ENCODE measurements around the gene CLDN12.

The CLDN12 gene

DNA sequence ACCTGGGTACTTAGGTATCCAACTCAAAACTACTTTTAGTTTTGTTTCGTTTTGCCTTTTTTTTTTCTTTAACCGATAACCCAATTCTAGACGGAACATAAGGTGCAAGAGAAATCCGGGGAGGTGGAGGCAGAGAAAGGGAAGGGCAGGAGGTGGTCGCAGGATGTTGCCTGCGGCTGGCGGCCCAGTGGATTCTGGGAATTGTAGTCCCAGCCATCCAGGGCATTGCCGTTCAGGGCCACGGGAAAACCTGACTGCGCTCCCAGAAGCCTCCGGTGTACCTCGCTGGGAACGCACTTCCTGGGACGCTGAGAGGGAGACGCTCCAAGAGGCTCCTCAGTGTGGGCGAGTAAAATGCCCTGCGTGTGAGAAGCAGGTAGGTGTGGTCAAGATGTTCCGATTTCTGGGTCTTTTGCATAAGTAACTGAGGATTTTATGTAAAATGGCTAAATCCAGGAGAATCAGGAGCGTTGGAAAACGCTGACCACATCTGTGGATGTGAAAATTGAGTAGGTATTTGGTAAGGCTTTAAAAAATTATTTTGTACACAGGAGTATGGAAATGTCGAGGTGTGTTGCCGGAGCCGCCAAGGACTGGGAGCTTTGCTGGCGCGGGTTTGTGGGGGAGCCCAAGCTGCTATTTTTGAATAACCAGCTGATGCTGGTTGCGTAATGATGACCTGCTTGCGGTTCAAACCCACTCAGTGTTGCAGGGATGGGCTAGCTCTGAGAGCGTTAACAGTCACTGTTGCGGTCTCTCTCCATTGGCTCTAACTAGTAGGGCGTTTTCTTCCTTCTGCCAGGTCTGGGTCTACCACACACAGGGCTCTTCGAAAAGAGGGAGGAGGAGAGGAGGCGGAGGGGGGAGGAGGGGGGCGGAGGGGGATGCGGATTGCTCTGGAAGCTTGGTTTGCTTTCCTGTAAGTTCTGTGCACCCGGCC, at the start of gene CLDN12:
Gene CLDN12, plus strand, starts transcription at position 288 of the 940 bp plus-strand sequence. CDS start 9,216 bp downstream, outside the sequence.
- DNase-seq = peak; percentile 81 to 83

DNA sequence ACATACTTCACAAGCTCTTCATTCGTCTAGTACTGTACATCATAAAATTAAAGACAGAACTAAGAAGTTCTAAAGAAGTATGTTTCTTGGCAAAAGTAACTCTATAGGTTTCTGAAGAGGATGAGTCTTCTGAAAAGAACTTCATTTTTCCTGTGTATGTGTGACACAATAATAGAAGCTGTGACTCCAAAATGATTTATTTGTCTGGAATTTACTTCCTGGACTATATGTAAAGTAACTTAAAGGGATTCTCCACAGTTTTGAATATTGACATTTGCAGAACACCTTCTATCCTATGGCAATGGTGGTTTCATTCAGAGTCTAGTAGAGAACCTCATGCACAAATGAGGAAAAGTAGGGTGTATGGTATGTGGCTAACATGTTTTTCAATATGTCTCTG, 19.8 kb upstream of the CLDN12 start:
- DNase-seq = no peak

DNA sequence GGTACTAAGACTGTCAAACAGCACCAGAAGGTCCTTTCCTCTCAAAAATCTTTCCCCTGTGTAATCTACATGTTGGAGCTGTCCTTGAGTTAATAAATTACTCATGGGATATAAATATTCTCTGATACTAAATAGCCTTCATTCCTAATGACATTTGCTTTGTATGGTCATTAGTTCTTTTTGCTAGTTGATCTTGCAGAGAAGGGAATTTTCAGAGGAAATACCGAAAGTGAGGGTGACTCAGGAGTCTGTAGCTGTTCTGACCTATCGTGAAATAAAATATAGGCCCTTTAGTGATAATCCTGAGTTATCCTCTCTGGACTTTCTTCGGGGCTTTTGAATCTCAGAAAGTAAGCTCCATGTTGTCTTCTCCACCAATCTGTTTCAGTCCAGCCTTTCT, 19.4 kb upstream of the CLDN12 start:
- DNase-seq = no peak

DNA sequence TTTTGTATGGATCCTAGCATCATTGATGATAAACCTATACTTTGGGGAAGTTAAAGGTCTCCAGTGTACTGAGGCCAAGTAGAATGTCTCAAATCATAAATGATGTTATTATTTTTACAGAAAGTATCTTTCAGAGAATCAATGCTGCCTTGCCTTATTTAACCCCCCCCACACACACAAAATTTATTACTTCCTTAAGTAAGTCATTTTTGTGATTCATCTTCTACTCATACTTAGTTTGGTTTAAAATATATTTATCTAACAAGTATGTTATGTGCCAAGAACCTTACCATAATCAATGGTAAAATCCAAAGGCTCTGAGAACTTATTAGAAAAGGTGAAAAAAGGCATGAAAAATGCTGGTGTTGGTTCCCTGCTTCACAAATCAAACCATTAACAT, 18.8 kb upstream of the CLDN12 start:
- no peak for DNase-seq

DNA sequence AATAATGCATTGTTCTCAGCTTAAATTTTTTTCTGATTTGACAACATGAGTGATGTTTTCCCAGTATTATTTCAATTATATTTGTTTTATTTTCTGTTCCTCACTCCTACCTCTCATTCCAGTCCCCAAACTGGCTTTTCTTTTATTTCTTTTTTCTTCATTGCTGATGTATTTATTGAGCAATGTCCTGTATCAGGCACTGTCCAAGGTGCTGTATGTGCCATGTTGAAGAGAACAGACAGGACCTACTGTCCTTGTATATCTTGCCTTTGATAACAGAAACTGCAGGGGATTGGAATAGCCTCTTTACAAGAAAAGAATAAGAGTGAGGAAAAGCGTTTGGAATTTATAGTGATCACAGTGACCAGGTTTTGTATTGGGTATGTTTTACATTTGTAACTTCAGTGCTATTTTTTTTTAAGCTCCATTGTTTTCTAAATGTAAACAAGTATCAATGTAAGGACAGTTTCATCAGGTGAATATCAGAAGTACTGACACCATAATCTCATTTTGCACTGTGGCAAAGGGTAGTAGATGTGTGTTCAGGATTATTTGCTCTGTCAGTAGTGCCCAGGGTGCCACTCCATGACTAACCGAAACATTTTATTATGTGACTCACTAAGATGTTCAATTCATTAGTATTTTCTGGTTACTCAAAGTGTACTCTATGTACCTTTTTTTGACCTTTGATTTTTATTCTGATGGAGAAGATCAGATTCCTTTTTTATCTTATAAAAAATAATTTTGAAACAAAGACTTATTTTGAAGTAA, 15.6 kb upstream of the CLDN12 start:
- DNase-seq = no peak

DNA sequence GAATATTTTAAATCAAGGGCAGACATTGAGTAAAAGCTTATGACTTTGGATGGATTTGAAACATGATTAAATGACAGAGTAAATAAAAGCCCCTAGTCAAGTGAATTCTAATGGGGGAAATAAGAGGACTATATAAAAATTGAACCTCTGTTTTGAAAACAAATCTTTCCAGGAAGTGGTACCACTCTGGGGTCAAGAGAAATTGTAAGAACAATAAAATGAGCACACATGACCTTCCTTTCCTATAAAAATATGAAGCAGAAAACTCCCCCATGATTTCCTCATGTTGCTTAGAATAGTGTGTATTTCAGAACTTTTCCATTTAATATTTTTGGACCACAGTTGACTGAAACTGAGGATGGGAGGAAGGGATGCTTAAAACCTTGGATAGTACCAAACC, 12.3 kb upstream of the CLDN12 start:
- no peak for DNase-seq

DNA sequence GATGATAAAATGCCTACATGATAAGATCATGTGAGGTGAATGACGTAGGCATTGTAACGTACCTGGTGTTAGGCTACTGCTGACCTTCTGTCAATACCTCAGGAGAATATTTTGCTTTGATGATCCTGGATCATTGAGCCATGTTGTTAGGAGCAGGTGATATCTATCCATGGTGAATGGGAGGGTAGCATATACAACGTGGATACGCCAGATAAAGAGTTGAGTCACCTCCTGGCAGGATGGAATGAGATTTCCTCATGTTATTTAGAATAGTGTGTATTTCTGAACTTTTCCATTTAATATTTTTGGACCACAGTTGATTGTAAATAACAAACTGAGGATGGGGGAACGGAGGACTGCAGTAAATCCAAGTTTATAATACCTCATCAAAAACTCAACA, 11.8 kb upstream of the CLDN12 start:
- no peak for DNase-seq

DNA sequence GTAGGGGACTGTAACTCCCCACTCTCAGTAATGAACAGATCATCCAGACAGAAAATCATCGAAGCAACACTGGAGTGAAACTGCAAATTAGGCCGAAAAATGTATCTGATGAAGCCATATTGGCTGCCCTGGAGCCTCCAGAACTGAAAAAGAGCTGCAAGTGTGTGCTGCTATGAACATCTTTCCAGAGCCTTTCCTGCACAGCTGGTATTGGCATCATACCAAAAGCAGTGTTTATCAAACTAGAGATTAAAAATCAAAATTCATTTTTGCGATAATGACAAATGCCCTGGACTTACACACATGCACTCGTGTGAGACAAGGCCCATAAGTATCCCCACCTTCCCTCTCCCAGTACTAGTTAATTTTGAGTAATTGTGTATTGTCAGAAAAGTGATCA, 6.8 kb upstream of the CLDN12 start:
- no peak for DNase-seq

DNA sequence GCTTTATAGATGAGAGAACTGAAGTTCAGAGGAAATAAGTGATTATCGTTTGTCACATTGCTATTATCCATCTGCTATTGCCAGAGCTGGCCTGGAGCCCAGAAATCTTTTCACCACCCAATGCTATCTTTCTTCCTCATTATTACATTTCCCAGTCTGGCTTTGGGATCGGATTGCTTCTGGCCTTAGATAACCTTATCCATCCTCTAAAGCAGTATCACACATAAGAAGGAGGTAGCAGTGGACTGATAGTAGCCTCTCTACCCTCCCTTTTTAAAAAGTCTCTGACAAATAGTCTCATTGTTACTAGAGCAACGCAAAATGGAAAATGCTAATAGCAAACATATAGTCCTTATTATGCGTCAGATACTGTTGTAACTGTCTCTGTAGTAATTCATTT, 1.3 kb upstream of the CLDN12 start:
- DNase-seq = no peak

DNA sequence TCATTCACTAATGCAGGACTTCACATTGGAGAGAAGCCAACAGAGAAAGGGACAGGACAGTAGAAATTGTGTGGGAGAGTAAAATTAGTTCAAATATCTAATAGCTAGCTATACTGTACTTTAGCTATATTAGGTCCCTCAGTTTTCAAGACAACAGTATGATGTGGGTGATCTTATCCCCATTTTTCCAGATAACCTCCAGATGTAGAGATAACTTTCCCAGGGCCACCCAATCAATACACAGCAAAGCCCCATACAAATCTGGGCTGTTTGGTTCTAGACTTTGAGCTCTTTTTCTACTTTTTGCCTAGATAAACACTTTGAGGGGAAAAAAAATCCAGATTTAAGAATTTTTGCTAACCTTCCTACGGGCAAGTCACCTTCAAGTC, 482 bp upstream of the CLDN12 start:
- DNase-seq = no peak

DNA sequence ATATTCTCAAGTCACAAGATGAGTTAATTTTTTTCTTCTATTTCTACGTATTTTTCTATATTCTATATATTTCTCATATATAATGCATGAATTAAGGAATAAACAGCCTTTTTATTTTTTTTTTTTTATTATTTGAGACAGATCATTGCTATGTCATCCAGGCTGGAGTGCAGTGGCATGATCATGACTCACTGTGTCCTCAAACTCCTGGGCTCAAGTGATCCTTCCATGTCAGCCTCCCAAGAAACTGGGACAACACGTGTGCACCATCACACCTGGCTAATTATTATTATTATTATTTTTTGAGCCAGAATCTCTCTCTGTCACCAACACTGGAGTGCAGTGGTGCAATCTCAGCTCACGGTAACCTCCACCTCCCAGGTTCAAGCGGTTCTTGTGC, 1.5 kb downstream of the CLDN12 start:
- DNase-seq = no peak

DNA sequence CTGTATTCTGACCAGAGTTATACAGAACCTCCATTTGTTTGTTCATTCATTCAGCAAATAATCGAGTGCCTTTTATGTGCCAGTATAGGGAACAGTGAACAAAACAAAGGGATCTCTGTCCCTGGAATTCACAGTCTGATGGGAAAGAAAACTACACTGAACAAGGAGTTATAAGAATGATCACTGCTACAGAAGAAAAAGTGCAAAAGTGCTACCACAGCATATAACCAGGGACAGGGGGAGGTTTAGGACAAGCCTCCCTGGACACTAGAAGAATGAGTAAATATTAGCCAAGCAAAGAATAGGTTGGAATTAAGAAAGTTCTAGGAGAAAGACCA, 4.2 kb downstream of the CLDN12 start:
- DNase-seq = no peak

DNA sequence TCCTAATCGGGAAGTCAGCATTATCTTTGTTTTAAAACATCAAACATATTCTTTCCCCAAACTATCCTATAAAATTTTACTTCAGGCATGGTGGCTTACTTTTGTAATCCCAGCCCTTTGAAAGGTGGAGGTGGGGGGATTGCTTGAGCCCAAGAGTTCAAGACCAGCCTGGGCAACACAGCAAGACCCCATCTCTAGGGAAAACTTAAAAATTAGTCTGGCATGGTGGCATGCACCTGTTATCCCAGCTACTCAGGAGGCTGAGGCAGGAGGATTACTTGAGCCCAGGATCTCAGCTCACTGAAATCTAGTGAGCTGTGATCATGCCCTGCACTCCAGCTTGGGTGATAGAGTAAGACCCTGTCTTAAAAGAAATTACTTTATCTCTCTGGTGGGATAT, 4.9 kb downstream of the CLDN12 start:
- DNase-seq = no peak

DNA sequence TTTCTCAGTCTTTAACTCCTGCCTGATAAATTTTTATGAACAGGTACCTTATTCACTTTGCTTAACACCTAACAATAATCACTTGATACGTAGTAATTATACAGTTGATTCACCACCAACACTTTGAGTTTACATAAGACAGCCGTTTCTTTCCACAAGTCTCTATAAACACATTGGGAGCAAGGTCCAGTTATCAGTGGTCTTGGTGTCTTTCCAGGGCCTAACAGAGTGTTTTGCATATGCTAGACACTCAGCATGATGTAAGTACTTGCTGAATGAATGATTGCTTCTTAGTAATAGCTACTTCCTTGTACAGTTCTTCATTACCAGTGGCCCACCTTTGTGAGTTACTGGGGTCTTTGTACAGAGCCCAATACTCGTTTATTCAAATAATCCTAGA, 6.4 kb downstream of the CLDN12 start:
- DNase-seq = no peak

DNA sequence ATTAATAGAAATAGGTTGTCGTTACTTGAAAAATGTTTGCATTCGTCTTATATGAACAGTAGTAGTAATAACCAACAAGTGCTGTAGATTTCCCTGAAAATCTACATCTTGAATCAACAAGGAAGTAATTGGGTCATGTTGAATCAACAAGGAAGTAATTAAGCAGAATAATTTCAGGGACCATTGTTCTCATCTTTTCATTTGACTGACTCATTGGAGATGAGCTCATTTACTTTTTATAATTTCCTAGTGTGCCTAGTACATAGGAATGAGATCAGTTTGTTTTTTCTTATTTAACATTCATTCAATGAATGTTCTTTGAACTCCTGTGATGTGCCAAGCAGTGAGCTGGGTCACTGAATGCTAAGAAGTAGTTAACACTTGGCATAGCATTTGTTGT, 8.2 kb downstream of the CLDN12 start:
- DNase-seq = no peak

DNA sequence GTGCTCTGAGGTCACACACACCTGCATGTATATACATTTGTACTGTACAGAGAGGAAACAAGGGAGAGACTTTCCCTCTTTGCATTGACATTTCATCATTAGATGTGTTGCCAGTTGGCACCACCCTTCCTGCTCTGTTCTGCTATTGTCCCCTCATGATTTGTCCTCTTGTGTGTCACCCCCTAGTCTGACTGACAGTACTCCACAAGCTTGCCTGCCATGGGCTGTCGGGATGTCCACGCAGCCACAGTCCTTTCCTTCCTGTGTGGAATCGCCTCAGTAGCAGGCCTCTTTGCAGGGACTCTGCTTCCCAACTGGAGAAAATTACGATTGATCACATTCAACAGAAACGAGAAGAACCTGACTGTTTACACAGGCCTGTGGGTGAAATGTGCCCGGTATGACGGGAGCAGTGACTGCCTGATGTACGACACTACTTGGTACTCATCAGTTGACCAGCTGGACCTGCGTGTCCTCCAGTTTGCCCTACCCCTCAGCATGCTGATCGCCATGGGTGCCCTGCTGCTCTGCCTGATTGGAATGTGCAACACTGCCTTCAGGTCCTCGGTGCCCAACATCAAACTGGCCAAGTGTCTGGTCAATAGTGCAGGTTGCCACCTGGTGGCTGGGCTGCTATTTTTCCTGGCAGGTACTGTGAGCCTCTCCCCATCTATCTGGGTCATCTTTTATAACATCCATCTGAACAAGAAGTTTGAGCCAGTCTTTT, 9.4 kb downstream of the CLDN12 start:
- DNase-seq = peak in 1 of 2 donors; percentile 11

DNA sequence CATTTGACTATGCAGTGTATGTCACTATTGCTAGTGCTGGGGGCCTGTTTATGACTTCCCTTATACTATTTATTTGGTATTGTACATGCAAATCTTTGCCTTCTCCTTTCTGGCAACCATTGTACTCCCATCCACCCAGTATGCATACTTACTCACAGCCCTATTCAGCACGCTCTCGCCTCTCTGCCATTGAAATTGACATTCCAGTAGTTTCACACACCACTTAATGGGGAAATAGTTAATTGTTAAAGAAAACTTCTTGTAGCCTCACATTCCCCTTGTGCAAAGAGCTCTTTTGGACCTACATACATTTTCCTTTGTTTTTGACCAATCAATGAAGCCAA, 9.9 kb downstream of the CLDN12 start:
- DNase-seq = no peak

DNA sequence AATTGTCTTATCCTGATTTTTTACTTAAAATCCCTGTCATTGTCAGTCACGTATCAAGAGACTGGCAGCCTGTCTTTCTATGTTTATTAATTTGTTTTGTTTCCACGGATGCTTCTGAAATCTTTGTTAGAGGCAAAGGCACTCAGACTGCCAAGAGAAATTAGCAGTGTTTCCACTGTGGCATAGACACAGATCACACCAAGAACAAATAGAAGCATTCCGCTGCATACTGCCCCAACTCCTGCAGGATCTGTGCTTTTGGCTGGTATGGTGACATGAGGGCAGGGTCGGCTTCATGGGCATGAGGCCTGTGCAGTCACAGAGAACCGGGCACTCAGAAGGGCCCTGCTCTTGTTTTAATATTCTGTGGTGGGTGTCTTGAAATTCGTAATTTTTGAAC, 18.4 kb downstream of the CLDN12 start:
- no peak for DNase-seq

DNA sequence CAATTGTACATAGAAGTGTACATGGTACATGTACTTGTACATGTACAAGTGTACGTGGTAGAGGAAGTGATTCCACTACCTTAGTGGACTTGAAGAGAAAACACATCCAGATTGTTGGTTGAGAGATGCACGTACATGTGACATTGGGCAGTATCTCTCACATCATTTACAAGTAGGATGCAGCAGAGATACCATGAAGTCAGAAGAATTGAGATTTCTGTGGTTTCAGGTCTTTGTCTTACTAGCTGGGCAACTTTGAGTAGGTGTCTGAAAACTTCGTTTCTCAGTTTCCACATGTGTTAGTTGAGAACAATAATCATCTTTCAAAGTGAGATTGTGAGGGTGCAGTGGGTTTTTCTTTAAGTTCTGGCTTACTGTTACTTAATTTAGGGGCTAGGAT, 21.5 kb downstream of the CLDN12 start:
- no peak for DNase-seq

DNA sequence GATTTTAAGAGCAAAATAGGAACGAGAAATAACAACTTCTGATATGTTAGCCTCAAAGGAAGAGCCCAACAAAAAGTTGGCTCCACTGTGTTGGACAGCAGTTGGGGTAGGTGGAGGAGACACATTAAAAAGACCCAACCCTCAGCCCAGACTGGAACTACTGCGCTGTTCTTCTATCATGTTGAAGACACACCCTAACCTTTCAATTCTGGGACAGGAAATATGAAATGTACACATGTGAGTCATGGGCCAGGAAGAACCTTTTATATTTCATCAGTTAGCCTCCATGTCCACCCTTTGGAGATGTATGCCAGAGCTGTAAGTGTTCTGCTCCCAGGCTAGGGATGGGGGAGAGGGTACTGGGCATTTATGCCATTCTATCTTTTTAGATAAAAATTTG, 22.1 kb downstream of the CLDN12 start:
- no peak for DNase-seq

DNA sequence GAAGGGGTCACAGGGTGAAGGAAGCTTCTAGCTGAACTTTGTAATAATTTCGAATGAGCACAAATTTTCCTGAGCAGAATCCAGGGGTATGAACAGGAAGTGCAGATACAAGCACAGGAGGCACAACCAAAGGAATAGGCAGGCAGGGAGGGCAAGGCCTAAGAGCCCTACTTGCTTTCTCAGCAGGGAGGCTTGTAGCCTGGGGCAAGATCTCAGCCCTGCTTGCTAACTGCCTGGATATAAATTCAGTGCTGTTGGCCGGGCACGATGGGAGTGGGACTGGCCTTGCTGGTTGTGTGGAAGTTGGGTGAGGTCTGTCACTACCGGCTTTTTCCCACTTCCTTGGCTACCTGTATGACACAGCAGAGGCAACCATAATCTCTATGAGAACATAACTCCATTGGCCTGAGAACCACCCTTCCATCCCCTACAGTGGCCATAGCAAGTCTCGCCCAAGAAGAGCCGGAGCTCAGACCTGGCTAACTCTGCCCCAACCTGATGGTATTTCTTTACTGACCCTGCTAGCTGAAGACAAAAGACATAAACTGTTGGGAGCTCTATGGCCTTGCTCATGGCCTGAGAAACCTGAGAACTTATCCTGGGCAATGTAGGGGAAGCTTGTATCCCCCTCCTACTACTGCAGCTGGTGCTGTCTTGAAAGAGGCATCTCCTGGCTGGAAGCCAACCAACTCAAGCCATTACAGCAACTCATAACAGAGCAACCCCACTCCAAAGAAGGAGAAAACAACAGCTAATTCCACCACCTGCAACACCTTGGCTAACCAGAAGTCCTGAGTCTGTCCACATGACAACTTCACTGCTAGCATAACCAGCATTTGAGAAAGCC, 27.6 kb downstream of the CLDN12 start:
- DNase-seq = no peak

DNA sequence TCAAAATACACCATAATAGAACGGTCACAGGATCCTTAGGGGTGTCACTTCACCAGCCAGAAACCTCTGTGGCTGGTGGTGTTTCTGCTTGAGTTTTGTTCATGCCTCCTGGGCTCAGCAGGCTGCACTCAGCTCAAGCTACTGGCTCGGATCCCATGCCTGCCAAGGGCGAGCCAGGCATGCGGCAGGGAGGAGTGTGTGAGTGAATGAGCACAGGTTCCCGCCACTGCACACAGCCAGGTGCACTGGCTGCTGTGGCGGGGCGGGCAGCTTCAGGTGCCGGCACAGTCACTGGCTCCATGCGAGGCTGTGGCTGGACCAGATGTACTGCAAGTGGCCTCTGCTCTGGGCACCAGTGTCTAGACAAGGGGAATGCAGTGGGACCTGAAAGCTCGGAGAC, 29.5 kb downstream of the CLDN12 start:
- no peak for DNase-seq

DNA sequence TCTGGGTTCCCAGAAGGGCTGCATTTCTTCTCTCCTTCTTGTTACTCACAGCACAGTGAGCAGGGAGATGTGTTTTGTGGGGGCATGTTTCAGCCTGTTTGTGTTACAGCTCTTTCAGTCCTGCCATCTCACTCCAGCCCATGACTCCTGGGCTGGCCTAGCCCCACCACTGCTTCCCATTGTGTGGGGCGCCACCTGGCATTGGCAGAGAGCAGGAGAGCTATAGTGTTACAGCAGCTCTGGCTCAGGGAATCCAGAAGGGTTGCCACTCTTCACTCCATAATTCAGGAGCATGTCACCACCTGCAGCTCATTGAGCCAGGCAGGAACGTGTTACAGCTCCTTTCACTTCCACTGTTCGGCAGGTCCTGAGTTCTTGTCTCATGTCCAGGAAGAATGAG, 30.0 kb downstream of the CLDN12 start:
- DNase-seq = no peak
